ENCODE results near the gene IFT122.
A peak's percentile ranks its signal among the peaks of the same experiment; 100 is the strongest.
"Not testable (repeated sequence)": the region's sequence is repeated elsewhere in the genome, so short reads cannot be mapped to it uniquely, and the experiment has no call there.

Gene IFT122

GRCh38 chr3:129476586-129476985, 36.6 kb downstream of the IFT122 start:
- Histone ChIP-seq H3K27me3 (replicated peaks; ENCODE audit: control insufficient read depth, insufficient read depth, low read length) (no peaks in the 10 kb centered on the region), H3K4me1 (ENCODE audit: control insufficient read depth, insufficient read depth, low read length) (peaks cover 15% of the 10 kb centered on the region), H3K9ac (ENCODE audit: low read length) (no peak overlapping the region), H3K36me3 (ENCODE audit: control insufficient read depth, insufficient read depth, low read length, severe bottlenecking) (peaks cover 61% of the 10 kb centered on the region), H3K4me3 (ENCODE audit: low read length) (no peak overlapping the region), H3K9me3 (ENCODE audit: control insufficient read depth, low read length) (no peaks in the 10 kb centered on the region)
- no peak for DNase-seq (ENCODE audit: low read depth)

GRCh38 chr3:129481225-129481765, 41.3 kb downstream of the IFT122 start:
- H3K9me3 ChIP-seq (ENCODE audit: control insufficient read depth, low read length); H3K4me3 ChIP-seq (ENCODE audit: low read length); H3K27me3 ChIP-seq (replicated peaks; ENCODE audit: control insufficient read depth, insufficient read depth, low read length); DNase-seq (ENCODE audit: low read depth): not testable (repeated sequence)
- H3K4me1 ChIP-seq (ENCODE audit: control insufficient read depth, insufficient read depth, low read length) = peaks cover 58% of the 10 kb centered on the region
- peak overlapping the region; percentile 30 for H3K9ac ChIP-seq (ENCODE audit: low read length)
- peaks cover 42% of the 10 kb centered on the region for H3K36me3 ChIP-seq (ENCODE audit: control insufficient read depth, insufficient read depth, low read length, severe bottlenecking)

GRCh38 chr3:129481766-129482332, 41.8 kb downstream of the IFT122 start:
- no peak for DNase-seq (ENCODE audit: low read depth)
- peaks cover 37% of the 10 kb centered on the region for H3K36me3 ChIP-seq (ENCODE audit: control insufficient read depth, insufficient read depth, low read length, severe bottlenecking)
- peak overlapping the region; percentile 9 for H3K4me3 ChIP-seq (ENCODE audit: low read length)

GRCh38 chr3:129482721-129483120, 42.7 kb downstream of the IFT122 start:
- Histone ChIP-seq H3K9me3 (ENCODE audit: control insufficient read depth, low read length) (no peaks in the 10 kb centered on the region), H3K9ac (ENCODE audit: low read length) (peak overlapping the region; percentile 30), H3K27me3 (replicated peaks; ENCODE audit: control insufficient read depth, insufficient read depth, low read length) (no peaks in the 10 kb centered on the region), H3K4me3 (ENCODE audit: low read length) (no peak overlapping the region), H3K4me1 (ENCODE audit: control insufficient read depth, insufficient read depth, low read length) (peaks cover 72% of the 10 kb centered on the region), H3K36me3 (ENCODE audit: control insufficient read depth, insufficient read depth, low read length, severe bottlenecking) (peaks cover 28% of the 10 kb centered on the region)
- no peak for DNase-seq (ENCODE audit: low read depth)

More at GRCh38 chr3:129481766-129482332, 41.8 kb downstream of the IFT122 start:
- Histone ChIP-seq H3K9me3 (ENCODE audit: control insufficient read depth, low read length) (no peaks in the 10 kb centered on the region), H3K9ac (ENCODE audit: low read length) (peak overlapping the region; percentile 30), H3K27me3 (replicated peaks; ENCODE audit: control insufficient read depth, insufficient read depth, low read length) (no peaks in the 10 kb centered on the region), H3K4me1 (ENCODE audit: control insufficient read depth, insufficient read depth, low read length) (peaks cover 63% of the 10 kb centered on the region)

- Histone ChIP-seq H3K36me3 (ENCODE audit: control insufficient read depth, insufficient read depth, low read length, severe bottlenecking) (peaks cover 17% of the 10 kb centered on the region), H3K27me3 (replicated peaks; ENCODE audit: control insufficient read depth, insufficient read depth, low read length) (no peaks in the 10 kb centered on the region), H3K4me3 (ENCODE audit: low read length) (no peak overlapping the region)
Observed at GRCh38 chr3:129483870-129484269, 43.8 kb downstream of the IFT122 start.

GRCh38 chr3:129485146-129485545, 45.1 kb downstream of the IFT122 start:
- H3K27me3 ChIP-seq (replicated peaks; ENCODE audit: control insufficient read depth, insufficient read depth, low read length); H3K36me3 ChIP-seq (ENCODE audit: control insufficient read depth, insufficient read depth, low read length, severe bottlenecking); H3K4me3 ChIP-seq (ENCODE audit: low read length); H3K9me3 ChIP-seq (ENCODE audit: control insufficient read depth, low read length); DNase-seq (ENCODE audit: low read depth): not testable (repeated sequence)
- peak overlapping the region; percentile 80 for H3K9ac ChIP-seq (ENCODE audit: low read length)
- peaks cover 84% of the 10 kb centered on the region for H3K4me1 ChIP-seq (ENCODE audit: control insufficient read depth, insufficient read depth, low read length)

More at GRCh38 chr3:129483870-129484269, 43.8 kb downstream of the IFT122 start:
- no peak for DNase-seq (ENCODE audit: low read depth)
- Histone ChIP-seq H3K9ac (ENCODE audit: low read length) (peak overlapping the region; percentile 80), H3K4me1 (ENCODE audit: control insufficient read depth, insufficient read depth, low read length) (peaks cover 76% of the 10 kb centered on the region), H3K9me3 (ENCODE audit: control insufficient read depth, low read length) (no peaks in the 10 kb centered on the region)

GRCh38 chr3:129485721-129486663, 46.0 kb downstream of the IFT122 start:
- H3K9me3 ChIP-seq (ENCODE audit: control insufficient read depth, low read length) = no peaks in the 10 kb centered on the region
- peak; percentile 98 for DNase-seq (ENCODE audit: low read depth)
- H3K4me1 ChIP-seq (ENCODE audit: control insufficient read depth, insufficient read depth, low read length) = peaks cover 84% of the 10 kb centered on the region
- H3K9ac ChIP-seq (ENCODE audit: low read length) = peak overlapping the region; percentile 90
- H3K36me3 ChIP-seq (ENCODE audit: control insufficient read depth, insufficient read depth, low read length, severe bottlenecking) = no peaks in the 10 kb centered on the region
- no peaks in the 10 kb centered on the region for H3K27me3 ChIP-seq (replicated peaks; ENCODE audit: control insufficient read depth, insufficient read depth, low read length)
- H3K4me3 ChIP-seq (ENCODE audit: low read length) = peak overlapping the region; percentile 70

- Histone ChIP-seq H3K9ac (ENCODE audit: low read length) (peak overlapping the region; percentile 90), H3K4me1 (ENCODE audit: control insufficient read depth, insufficient read depth, low read length) (peaks cover 79% of the 10 kb centered on the region), H3K27me3 (replicated peaks; ENCODE audit: control insufficient read depth, insufficient read depth, low read length) (no peaks in the 10 kb centered on the region), H3K4me3 (ENCODE audit: low read length) (peak overlapping the region; percentile 65), H3K36me3 (ENCODE audit: control insufficient read depth, insufficient read depth, low read length, severe bottlenecking) (peaks cover 2% of the 10 kb centered on the region), H3K9me3 (ENCODE audit: control insufficient read depth, low read length) (no peaks in the 10 kb centered on the region)
- DNase-seq (ENCODE audit: low read depth) = no peak
Observed at GRCh38 chr3:129486664-129487035, 46.6 kb downstream of the IFT122 start.

GRCh38 chr3:129487183-129487867, 47.3 kb downstream of the IFT122 start:
- H3K4me3 ChIP-seq (ENCODE audit: low read length) = no peak overlapping the region
- peak overlapping the region; percentile 90 for H3K9ac ChIP-seq (ENCODE audit: low read length)
- no peaks in the 10 kb centered on the region for H3K9me3 ChIP-seq (ENCODE audit: control insufficient read depth, low read length)
- DNase-seq (ENCODE audit: low read depth) = no peak
- H3K4me1 ChIP-seq (ENCODE audit: control insufficient read depth, insufficient read depth, low read length) = peaks cover 72% of the 10 kb centered on the region
- H3K36me3 ChIP-seq (ENCODE audit: control insufficient read depth, insufficient read depth, low read length, severe bottlenecking) = peaks cover 9% of the 10 kb centered on the region
- H3K27me3 ChIP-seq (replicated peaks; ENCODE audit: control insufficient read depth, insufficient read depth, low read length) = no peaks in the 10 kb centered on the region

- Histone ChIP-seq H3K9ac (ENCODE audit: low read length) (peak overlapping the region; percentile 90), H3K4me1 (ENCODE audit: control insufficient read depth, insufficient read depth, low read length) (peaks cover 66% of the 10 kb centered on the region), H3K36me3 (ENCODE audit: control insufficient read depth, insufficient read depth, low read length, severe bottlenecking) (peaks cover 14% of the 10 kb centered on the region)
- not testable (repeated sequence) for H3K9me3 ChIP-seq (ENCODE audit: control insufficient read depth, low read length); H3K27me3 ChIP-seq (replicated peaks; ENCODE audit: control insufficient read depth, insufficient read depth, low read length); DNase-seq (ENCODE audit: low read depth); H3K4me3 ChIP-seq (ENCODE audit: low read length)
Observed at GRCh38 chr3:129487868-129488335, 47.9 kb downstream of the IFT122 start.

GRCh38 chr3:129489258-129489657, 49.2 kb downstream of the IFT122 start:
- peaks cover 55% of the 10 kb centered on the region for H3K4me1 ChIP-seq (ENCODE audit: control insufficient read depth, insufficient read depth, low read length)
- H3K9me3 ChIP-seq (ENCODE audit: control insufficient read depth, low read length); DNase-seq (ENCODE audit: low read depth); H3K27me3 ChIP-seq (replicated peaks; ENCODE audit: control insufficient read depth, insufficient read depth, low read length); H3K4me3 ChIP-seq (ENCODE audit: low read length): not testable (repeated sequence)
- H3K36me3 ChIP-seq (ENCODE audit: control insufficient read depth, insufficient read depth, low read length, severe bottlenecking) = peaks cover 21% of the 10 kb centered on the region
- H3K9ac ChIP-seq (ENCODE audit: low read length) = peak overlapping the region; percentile 82

All from adipocyte (in vitro differentiated cells).